GM13977 (cell line): ENCODE data around the gene DNAH10.

ENCODE experiments used
- DNase-seq: peaks from one replicate; pipeline ENCODE4 v3.0.0; 2012; ENCODE audit warnings: low spot score
- in situ Hi-C: fragments of 300-500 bp; cut with MboI; formaldehyde crosslinking; loops from one replicate; pipeline ENCODE4 v1.12.0; 2022; ENCODE audit warnings: low sequenced_read_pairs, low pct_unique_long_range_greater_than_20kb, mixed read lengths, inconsistent platforms; ENCODE audit not compliant: unreplicated experiment
- TF ChIP-seq, protein P1 (sequence below): IDR thresholded peaks from 2 replicates; pipeline ENCODE4 v1.5.1; 2012; ENCODE audit warnings: mild to moderate bottlenecking, control low read depth; ENCODE audit not compliant: insufficient read depth; ENCODE audit errors: extremely low read depth, missing control alignments

DNAH10 gene, protein sequence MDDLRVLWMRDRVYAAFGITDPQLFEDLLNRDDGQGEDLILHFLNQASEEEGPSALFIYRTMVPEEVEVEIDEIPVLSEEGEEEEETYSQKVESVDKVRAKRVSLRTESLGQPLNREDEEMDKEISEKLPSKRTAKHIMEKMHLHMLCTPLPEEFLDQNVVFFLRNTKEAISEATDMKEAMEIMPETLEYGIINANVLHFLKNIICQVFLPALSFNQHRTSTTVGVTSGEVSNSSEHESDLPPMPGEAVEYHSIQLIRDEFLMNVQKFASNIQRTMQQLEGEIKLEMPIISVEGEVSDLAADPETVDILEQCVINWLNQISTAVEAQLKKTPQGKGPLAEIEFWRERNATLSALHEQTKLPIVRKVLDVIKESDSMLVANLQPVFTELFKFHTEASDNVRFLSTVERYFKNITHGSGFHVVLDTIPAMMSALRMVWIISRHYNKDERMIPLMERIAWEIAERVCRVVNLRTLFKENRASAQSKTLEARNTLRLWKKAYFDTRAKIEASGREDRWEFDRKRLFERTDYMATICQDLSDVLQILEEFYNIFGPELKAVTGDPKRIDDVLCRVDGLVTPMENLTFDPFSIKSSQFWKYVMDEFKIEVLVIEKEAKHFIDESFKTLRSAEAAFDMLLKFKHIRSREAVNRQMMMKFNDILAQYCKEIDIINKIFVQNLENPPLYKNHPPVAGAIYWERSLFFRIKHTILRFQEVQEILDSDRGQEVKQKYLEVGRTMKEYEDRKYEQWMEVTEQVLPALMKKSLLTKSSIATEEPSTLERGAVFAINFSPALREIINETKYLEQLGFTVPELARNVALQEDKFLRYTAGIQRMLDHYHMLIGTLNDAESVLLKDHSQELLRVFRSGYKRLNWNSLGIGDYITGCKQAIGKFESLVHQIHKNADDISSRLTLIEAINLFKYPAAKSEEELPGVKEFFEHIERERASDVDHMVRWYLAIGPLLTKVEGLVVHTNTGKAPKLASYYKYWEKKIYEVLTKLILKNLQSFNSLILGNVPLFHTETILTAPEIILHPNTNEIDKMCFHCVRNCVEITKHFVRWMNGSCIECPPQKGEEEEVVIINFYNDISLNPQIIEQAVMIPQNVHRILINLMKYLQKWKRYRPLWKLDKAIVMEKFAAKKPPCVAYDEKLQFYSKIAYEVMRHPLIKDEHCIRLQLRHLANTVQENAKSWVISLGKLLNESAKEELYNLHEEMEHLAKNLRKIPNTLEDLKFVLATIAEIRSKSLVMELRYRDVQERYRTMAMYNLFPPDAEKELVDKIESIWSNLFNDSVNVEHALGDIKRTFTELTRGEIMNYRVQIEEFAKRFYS (N-terminal part only)

DNA sequence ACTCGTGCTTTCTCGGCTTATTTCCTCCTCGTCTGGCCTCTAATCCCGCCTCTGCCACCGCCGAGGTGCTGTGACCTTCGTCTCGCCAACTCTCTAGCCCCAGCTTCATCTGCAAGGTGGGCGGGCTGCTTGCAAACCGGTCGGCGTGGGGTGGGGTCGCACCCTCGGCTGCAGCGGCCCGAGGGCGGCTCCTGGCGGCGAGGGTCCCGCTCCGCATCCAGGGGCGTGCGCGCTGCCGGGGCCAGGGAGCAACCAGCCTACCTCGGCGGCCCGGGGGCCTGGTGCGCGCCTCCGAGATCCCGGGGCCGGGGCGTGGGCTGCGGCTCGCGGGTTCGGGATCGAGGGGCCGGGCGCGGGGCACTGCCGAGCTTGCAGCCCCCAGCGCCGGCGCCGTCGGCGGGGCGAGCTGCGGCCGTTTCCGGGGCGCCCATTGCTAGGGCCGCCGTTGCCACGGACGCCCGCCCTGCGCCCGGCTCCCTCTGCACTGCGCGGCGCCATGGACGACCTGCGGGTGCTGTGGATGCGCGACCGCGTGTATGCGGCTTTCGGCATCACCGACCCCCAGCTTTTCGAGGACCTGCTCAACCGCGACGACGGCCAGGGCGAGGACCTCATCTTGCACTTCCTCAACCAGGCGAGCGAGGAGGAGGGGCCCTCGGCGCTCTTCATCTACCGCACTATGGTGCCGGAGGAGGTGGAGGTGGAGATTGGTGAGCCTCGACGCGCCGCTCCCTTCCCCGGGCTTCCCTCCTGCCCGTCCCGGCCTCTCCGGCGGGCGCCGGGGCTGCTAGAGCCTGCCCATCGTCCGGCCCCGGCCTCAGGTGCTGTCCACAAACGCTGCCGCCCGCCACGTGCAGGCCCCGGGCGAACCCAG is at the start of gene DNAH10:
DNAH10 (plus strand) TSS at position 461 of the 874 bp plus-strand sequence; CDS start at position 497, 36 bp downstream.
- in situ Hi-C loops, result no loop called here
- TF ChIP-seq, protein P1, sequence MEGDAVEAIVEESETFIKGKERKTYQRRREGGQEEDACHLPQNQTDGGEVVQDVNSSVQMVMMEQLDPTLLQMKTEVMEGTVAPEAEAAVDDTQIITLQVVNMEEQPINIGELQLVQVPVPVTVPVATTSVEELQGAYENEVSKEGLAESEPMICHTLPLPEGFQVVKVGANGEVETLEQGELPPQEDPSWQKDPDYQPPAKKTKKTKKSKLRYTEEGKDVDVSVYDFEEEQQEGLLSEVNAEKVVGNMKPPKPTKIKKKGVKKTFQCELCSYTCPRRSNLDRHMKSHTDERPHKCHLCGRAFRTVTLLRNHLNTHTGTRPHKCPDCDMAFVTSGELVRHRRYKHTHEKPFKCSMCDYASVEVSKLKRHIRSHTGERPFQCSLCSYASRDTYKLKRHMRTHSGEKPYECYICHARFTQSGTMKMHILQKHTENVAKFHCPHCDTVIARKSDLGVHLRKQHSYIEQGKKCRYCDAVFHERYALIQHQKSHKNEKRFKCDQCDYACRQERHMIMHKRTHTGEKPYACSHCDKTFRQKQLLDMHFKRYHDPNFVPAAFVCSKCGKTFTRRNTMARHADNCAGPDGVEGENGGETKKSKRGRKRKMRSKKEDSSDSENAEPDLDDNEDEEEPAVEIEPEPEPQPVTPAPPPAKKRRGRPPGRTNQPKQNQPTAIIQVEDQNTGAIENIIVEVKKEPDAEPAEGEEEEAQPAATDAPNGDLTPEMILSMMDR, result peak; percentile 69
- DNase-seq, result peak; percentile 79

DNA sequence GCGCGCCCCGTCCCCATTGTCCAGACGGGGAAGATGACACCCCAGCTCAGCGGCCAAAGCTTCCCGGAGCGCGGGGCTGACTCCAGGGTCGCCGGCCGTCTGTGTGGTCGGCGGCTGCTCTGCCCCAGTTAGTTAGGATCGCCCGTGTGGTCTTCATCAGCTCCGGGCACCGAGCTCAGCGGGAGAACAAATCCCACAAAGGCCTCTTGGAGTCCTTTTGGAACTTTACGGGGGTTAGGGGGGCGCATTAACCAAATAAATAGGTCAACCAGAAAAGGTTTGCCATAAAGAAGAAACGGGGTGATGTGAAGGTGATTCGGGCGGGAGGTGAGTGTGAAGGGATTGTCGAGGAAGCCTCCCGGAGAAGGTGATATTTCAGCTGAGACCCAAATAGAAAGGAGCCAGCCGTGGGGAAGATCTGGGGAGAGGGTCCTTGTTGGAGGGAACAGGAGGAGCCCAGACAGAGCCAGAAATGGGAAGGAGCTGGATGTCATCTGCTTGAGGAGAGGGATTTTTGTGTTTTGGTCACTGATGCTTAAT is 49.3 kb upstream of the DNAH10 start:
- TF ChIP-seq, protein P1, result no peak
- in situ Hi-C loops, result no loop called here
- DNase-seq, result no peak

DNA sequence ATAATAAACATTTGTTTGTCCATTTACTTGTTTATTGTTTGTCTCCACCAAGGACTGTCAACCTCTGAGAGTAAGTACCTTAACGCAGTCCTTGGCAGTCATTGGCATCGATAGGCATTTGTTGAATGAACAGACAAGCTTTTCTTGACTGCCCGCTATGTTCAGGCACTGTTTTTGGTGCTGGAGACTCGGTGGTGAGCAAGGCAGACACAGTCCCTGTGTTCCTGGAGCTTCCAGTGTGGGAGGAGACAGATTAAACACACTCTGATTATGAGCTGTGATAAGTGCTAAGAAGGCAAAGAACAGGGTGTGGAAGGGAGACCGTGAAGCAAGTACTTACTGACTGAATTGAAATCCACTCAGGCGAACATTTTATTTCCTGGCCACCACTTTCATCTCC is 48.7 kb upstream of the DNAH10 start:
- TF ChIP-seq, protein P1, result no peak
- DNase-seq, result peak; percentile 23
- in situ Hi-C loops, result no loop called here

DNA sequence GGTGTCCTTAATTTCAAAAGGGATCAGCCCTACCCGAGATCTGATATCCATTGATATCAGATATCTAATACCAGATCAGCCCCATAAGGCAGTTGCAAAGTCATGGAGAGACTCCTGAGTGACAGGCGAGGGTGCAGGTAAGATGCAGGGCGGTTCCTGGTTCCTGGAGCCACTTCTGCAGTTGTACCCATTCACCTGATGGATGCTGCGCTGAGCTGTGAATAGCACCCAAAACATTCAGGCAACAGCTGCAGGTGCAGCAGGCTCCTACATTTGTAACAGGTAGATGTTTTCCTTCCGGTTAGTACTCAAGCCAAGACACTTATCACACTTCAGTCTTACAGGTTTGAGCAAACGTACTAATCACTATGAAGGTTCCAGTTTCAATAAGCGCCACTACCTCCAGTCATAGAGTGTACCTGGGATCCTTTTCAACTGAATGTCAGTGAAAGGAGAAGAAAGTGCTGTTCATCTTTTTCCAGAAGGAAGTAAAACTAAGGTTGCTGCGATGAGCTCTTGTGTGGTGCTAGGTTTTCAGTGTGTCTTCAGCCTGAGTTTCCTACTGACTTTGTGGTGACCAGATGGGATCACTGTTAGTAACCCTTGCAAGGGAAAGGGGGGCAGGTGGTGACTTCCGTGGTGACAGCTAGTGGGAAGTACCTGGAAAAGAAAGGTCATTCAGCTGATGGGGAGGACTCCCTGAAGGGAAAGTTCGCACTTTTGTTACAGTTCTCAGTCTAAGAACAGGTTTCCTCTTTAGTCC is 48.1 kb upstream of the DNAH10 start:
- peak; percentile 55 for DNase-seq
- TF ChIP-seq, protein P1, result no peak
- in situ Hi-C loops, result no loop called here

DNA sequence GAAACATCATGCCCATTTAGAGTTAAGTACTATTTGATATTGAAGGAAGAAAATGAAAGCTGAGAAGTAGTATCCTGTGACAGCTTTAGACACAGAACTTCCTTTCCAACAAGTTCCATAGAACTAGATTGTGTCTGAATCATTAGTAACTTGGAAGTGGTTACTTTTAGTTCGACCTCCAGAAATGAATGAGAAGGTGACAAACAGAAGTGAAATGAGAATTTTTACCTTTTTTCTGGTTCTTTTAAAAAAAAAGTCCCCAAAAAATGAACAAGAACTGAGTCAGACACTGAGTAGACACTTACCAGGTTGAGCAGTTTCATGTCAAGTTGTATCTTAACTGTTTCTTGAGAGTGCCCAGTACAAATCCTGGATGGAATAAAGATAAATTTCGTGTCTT is 46.9 kb upstream of the DNAH10 start:
- TF ChIP-seq, protein P1, result no peak
- in situ Hi-C loops, result no loop called here
- peak; percentile 28 for DNase-seq
